OCI-LY7 (cell line): ENCODE measurements around the gene B3GAT1.

Source experiments
- EZH2phosphoT487 ChIP-seq: fragments of 200-600 bp; sonication (generic); IDR thresholded peaks from 2 replicates; pipeline ENCODE4 v1.6.1; 2018; ENCODE audit warnings: low read depth, borderline replicate concordance, mild to moderate bottlenecking, mixed run types, antibody characterized with exemption, low read length, moderate library complexity, mixed read lengths
- TF ChIP-seq, protein P1 (sequence below): fragments of 200-600 bp; sonication (generic); conservative IDR thresholded peaks from 2 replicates; pipeline ENCODE4 v1.5.1; 2014; ENCODE audit warnings: mild to moderate bottlenecking, antibody characterized with exemption, low read length, moderate library complexity, mixed read lengths

GRCh38 chr11:134438542-134439537 is 26.8 kb upstream of the B3GAT1 start:
- TF ChIP-seq EZH2phosphoT487: no peak
- TF ChIP-seq, protein P1, sequence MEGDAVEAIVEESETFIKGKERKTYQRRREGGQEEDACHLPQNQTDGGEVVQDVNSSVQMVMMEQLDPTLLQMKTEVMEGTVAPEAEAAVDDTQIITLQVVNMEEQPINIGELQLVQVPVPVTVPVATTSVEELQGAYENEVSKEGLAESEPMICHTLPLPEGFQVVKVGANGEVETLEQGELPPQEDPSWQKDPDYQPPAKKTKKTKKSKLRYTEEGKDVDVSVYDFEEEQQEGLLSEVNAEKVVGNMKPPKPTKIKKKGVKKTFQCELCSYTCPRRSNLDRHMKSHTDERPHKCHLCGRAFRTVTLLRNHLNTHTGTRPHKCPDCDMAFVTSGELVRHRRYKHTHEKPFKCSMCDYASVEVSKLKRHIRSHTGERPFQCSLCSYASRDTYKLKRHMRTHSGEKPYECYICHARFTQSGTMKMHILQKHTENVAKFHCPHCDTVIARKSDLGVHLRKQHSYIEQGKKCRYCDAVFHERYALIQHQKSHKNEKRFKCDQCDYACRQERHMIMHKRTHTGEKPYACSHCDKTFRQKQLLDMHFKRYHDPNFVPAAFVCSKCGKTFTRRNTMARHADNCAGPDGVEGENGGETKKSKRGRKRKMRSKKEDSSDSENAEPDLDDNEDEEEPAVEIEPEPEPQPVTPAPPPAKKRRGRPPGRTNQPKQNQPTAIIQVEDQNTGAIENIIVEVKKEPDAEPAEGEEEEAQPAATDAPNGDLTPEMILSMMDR: no peak
